HCT116 (cell line): ENCODE measurements around the gene TMEM125. TPM values are rescaled to one million over a fixed set of nuclear protein-coding genes. Genes with fewer than 3 reads are reported as not detected.

Experiments used
- ATAC-seq: fragments of 200-7000 bp; cut with Tn5 transposase; 2 replicates; pipeline ENCODE4 v1.9.1; 2020; ENCODE audit warnings: mild to moderate bottlenecking, moderate library complexity
- BruUV-seq: library from RNA; stranded (reverse); fragments of 400-500 nt; replicated peaks from 2 replicates; lab custom pipeline; 2021; lab: Mats Ljungman, UMichigan
- CTCF ChIA-PET: fragments of 300-600 bp; sonication (Branson Sonifier 250); formaldehyde crosslinking; loops from one replicate; lab custom pipeline; 2021; ENCODE audit warnings: antibody characterized with exemption; lab: Charles Lee
- POLR2A ChIA-PET: fragments of 300-600, 350-600 bp; sonication (Branson Sonifier 250); formaldehyde crosslinking; loops from one replicate; lab custom pipeline; 2021; ENCODE audit warnings: antibody characterized with exemption; lab: Charles Lee
- RAD21 ChIA-PET, 2 experiments: fragments of 300-600 bp; sonication (Branson Sonifier 250); formaldehyde crosslinking; loops; one replicate each; lab custom pipeline; 2023; ENCODE audit warnings: low total read pairs in 2 of 2; ENCODE audit not compliant: uncharacterized antibody in 2 of 2, unreplicated experiment in 2 of 2, low non-redundant PET in 1 of 2; lab: Charles Lee
- DNase-seq: peaks from one replicate; pipeline ENCODE4 v3.0.0-alpha.2; 2010; ENCODE audit warnings: low read depth, low spot score
- H2AFZ ChIP-seq: fragments of 200-600 bp; shearing (Covaris generic), sonication (generic); 2 replicates; pipeline ENCODE4 v1.6.1; 2017; ENCODE audit warnings: low read depth, mixed run types, mixed read lengths, antibody characterized with exemption, low read length; ENCODE audit not compliant: poor library complexity, severe bottlenecking
- H3K27ac ChIP-seq: 2 replicates; pipeline ENCODE4 v1.5.1; 2012; ENCODE audit warnings: low read depth, low read length
- H3K27me3 ChIP-seq: fragments of 200-600 bp; sonication (generic); 2 replicates; pipeline ENCODE4 v1.6.1; 2016; ENCODE audit warnings: mixed run types, low read length, mixed read lengths; ENCODE audit not compliant: insufficient read depth
- H3K36me3 ChIP-seq, 2 experiments: fragments of 200-500 bp in 1 of 2; fragments of 200-600 bp in 1 of 2; sonication (Bioruptor generic) in 1 of 2; sonication (generic) in 1 of 2; 2 replicates each; pipeline versions ENCODE4 v1.5.1 to v1.6.1; 2014 to 2016; ENCODE audit warnings: low read length in 2 of 2, inconsistent platforms in 1 of 2, mixed read lengths in 1 of 2, mixed run types in 1 of 2; ENCODE audit not compliant: insufficient read depth in 2 of 2, control insufficient read depth in 1 of 2
- H3K4me1 ChIP-seq, 2 experiments: fragments of 200-600 bp in 1 of 2; sonication (generic) in 1 of 2; 2 replicates each; pipeline versions ENCODE4 v1.5.1 to v1.6.1; 2012 to 2017; ENCODE audit warnings: low read length in 2 of 2, inconsistent platforms in 1 of 2, mild to moderate bottlenecking in 1 of 2, mixed read lengths in 1 of 2, mixed run types in 1 of 2, moderate library complexity in 1 of 2; ENCODE audit not compliant: insufficient read depth in 2 of 2, control insufficient read depth in 1 of 2
- H3K4me2 ChIP-seq: fragments of 200-600 bp; sonication (generic); 2 replicates; pipeline ENCODE4 v1.6.1; 2017; ENCODE audit warnings: mixed run types, low read length, mixed read lengths
- H3K4me3 ChIP-seq, 2 experiments: fragments of 200-600 bp in 1 of 2; sonication (generic) in 1 of 2; replicated peaks in 1 of 2; 2 replicates each; pipeline ENCODE4 v1.5.1; 2011 to 2016; ENCODE audit warnings: low read length in 2 of 2, control low read depth in 1 of 2, low read depth in 1 of 2, mild to moderate bottlenecking in 1 of 2, mixed read lengths in 1 of 2, mixed run types in 1 of 2
- H3K79me2 ChIP-seq: fragments of 200-600 bp; sonication (generic); 2 replicates; pipeline ENCODE4 v1.6.1; 2017; ENCODE audit warnings: mild to moderate bottlenecking, mixed run types, low read length, moderate library complexity, mixed read lengths; ENCODE audit not compliant: insufficient read depth
- H3K9ac ChIP-seq: fragments of 200-600 bp; sonication (generic); 2 replicates; pipeline ENCODE4 v1.6.1; 2016; ENCODE audit warnings: low read length, mixed read lengths
- H3K9me2 ChIP-seq: fragments of 200-600 bp; sonication (generic), shearing (Covaris generic); 2 replicates; pipeline ENCODE4 v1.6.1; 2017; ENCODE audit warnings: mixed run types, mild to moderate bottlenecking, moderate library complexity; ENCODE audit not compliant: insufficient read depth
- H3K9me3 ChIP-seq, 2 experiments: fragments of 200-500 bp in 1 of 2; fragments of 200-600 bp in 1 of 2; sonication (Bioruptor generic) in 1 of 2; sonication (generic) in 1 of 2; 2 replicates each; pipeline ENCODE4 v1.6.1; 2014 to 2017; ENCODE audit warnings: low read length in 2 of 2, mixed read lengths in 2 of 2, inconsistent platforms in 1 of 2, low read depth in 1 of 2, mild to moderate bottlenecking in 1 of 2, mixed run types in 1 of 2, moderate library complexity in 1 of 2; ENCODE audit not compliant: control insufficient read depth in 1 of 2, insufficient read depth in 1 of 2
- H4K20me1 ChIP-seq: fragments of 200-600 bp; sonication (generic), shearing (Covaris generic); 2 replicates; pipeline ENCODE4 v1.6.1; 2017; ENCODE audit warnings: mixed run types, mild to moderate bottlenecking, moderate library complexity; ENCODE audit not compliant: insufficient read depth
- CBX3 ChIP-seq: IDR thresholded peaks from 2 replicates; pipeline ENCODE4 v1.6.1; 2012; ENCODE audit warnings: low read depth
- CEBPB ChIP-seq: IDR thresholded peaks from 2 replicates; pipeline ENCODE4 v1.6.1; 2012; ENCODE audit warnings: low read depth
- ELF1 ChIP-seq: IDR thresholded peaks from 2 replicates; pipeline ENCODE4 v1.6.1; 2012; ENCODE audit warnings: low read depth, borderline replicate concordance
- EZH2 ChIP-seq: fragments of 200-600 bp; sonication (generic); IDR thresholded peaks from 2 replicates; pipeline ENCODE4 v1.6.1; 2017; ENCODE audit warnings: antibody characterized with exemption, mixed run types
- EZH2phosphoT487 ChIP-seq: fragments of 200-600 bp; IDR thresholded peaks from 2 replicates; pipeline ENCODE4 v1.6.1; 2018; ENCODE audit warnings: antibody characterized with exemption, borderline replicate concordance
- FOSL1 ChIP-seq: IDR thresholded peaks from 2 replicates; pipeline ENCODE4 v1.6.1; 2012; ENCODE audit warnings: low read depth
- JUND ChIP-seq: IDR thresholded peaks from 2 replicates; pipeline ENCODE4 v1.6.1; 2012
- MAX ChIP-seq: IDR thresholded peaks from 2 replicates; pipeline ENCODE4 v1.6.1; 2012
- POLR2AphosphoS5 ChIP-seq: IDR thresholded peaks from 2 replicates; pipeline ENCODE4 v1.6.1; 2011; ENCODE audit warnings: mild to moderate bottlenecking, low read depth, low read length, moderate library complexity
- RAD21 ChIP-seq: IDR thresholded peaks from 2 replicates; pipeline ENCODE4 v1.6.1; 2012; ENCODE audit warnings: low read depth, mild to moderate bottlenecking
- SIN3A ChIP-seq: IDR thresholded peaks from 2 replicates; pipeline ENCODE4 v1.6.1; 2012; ENCODE audit warnings: low read depth
- SP1 ChIP-seq: IDR thresholded peaks from 2 replicates; pipeline ENCODE4 v1.6.1; 2012; ENCODE audit warnings: low read depth
- SRF ChIP-seq: IDR thresholded peaks from 2 replicates; pipeline ENCODE4 v1.6.1; 2012; ENCODE audit warnings: low read depth
- TCF7L2 ChIP-seq: IDR thresholded peaks from 2 replicates; pipeline ENCODE4 v1.7.0; 2011; ENCODE audit warnings: borderline replicate concordance, inconsistent platforms; ENCODE audit not compliant: insufficient read depth, insufficient read length; ENCODE audit errors: extremely low read depth
- YY1 ChIP-seq: IDR thresholded peaks from 2 replicates; pipeline ENCODE4 v1.6.1; 2011; ENCODE audit warnings: low read length, low read depth, moderate library complexity, mild to moderate bottlenecking; ENCODE audit not compliant: insufficient replicate concordance; ENCODE audit errors: extremely low read depth
- ZBTB33 ChIP-seq: IDR thresholded peaks from 2 replicates; pipeline ENCODE4 v1.6.1; 2011; ENCODE audit warnings: mild to moderate bottlenecking, low read length, moderate library complexity; ENCODE audit not compliant: insufficient replicate concordance; ENCODE audit errors: extremely low read depth
- ZFX ChIP-seq: fragments of 450-650 bp; IDR thresholded peaks from 2 replicates; pipeline ENCODE4 v1.6.1; 2017
- ZNF274 ChIP-seq: fragments of 200-500 bp; sonication (Bioruptor generic); IDR thresholded peaks from 2 replicates; pipeline ENCODE4 v1.6.1; 2014; ENCODE audit warnings: mild to moderate bottlenecking, low read depth, low read length, inconsistent platforms
- intact Hi-C: fragments of 100-400 bp; cut with micrococcal nuclease; formaldehyde crosslinking; loops from 2 replicates; pipeline ENCODE4 v1.10.0; 2022
- total RNA-seq: library from RNA; stranded (reverse); gene quantifications from one replicate; pipeline ENCODE4 v1.2.1, GENCODE V29; 2021; ENCODE audit not compliant: unreplicated experiment
- TF ChIP-seq, protein P1 (sequence below), 3 experiments: fragments of 200-600 bp in 1 of 3; sonication (generic) in 1 of 3; IDR thresholded peaks in 2 of 3; conservative IDR thresholded peaks in 1 of 3; 2 replicates each; pipeline ENCODE4 v1.5.1; 2012 to 2017; ENCODE audit warnings: low read depth in 2 of 3, low read length in 2 of 3, antibody characterized with exemption in 1 of 3, borderline replicate concordance in 1 of 3, control low read depth in 1 of 3, mild to moderate bottlenecking in 1 of 3, mixed read lengths in 1 of 3, mixed run types in 1 of 3, moderate library complexity in 1 of 3; ENCODE audit not compliant: insufficient read depth in 1 of 3

TMEM125 gene
- total RNA-seq, 1 experiment from 2014 or later: 13.9 TPM

- TF ChIP-seq JUND: no peak
Measured at GRCh38 chr1:43267291-43267805, 2.4 kb upstream of the TMEM125 start (continued).

GRCh38 chr1:43267818-43268425 is 1.9 kb upstream of the TMEM125 start:
- Histone ChIP-seq H3K4me3 (no peak overlapping the region), H2AFZ (no peak overlapping the region), H4K20me1 (no peaks in the 10 kb centered on the region), H3K27ac (no peak overlapping the region), H3K4me2 (no peak overlapping the region), H3K9me3 (peaks cover 0 to 11% of the 10 kb centered on the region in 2 experiments; a peak in 1 of 4 replicates), H3K4me1 (peaks cover 15 to 26% of the 10 kb centered on the region in 2 experiments), H3K9ac (no peak overlapping the region), H3K27me3 (no peaks in the 10 kb centered on the region), H3K79me2 (no peaks in the 10 kb centered on the region), H3K9me2 (no peaks in the 10 kb centered on the region), H3K36me3 (no peaks in the 10 kb centered on the region)
- ChIA-PET RAD21 (no interaction called here), CTCF (interaction anchor here (0.9 kb wide), 1 partner anchor 17 kb away, joined by 4 read pairs; the partner anchor contains the start of gene C1orf210), POLR2A (no interaction called here)
- TF ChIP-seq CBX3: no peak
- no peak for TF ChIP-seq ZFX
- no peak for TF ChIP-seq FOSL1
- no peak for TF ChIP-seq EZH2phosphoT487
- no peak for TF ChIP-seq ZNF274
- no peak for TF ChIP-seq YY1
- TF ChIP-seq RAD21: no peak
- TF ChIP-seq JUND: no peak
- TF ChIP-seq SP1: no peak
- TF ChIP-seq, protein P1, sequence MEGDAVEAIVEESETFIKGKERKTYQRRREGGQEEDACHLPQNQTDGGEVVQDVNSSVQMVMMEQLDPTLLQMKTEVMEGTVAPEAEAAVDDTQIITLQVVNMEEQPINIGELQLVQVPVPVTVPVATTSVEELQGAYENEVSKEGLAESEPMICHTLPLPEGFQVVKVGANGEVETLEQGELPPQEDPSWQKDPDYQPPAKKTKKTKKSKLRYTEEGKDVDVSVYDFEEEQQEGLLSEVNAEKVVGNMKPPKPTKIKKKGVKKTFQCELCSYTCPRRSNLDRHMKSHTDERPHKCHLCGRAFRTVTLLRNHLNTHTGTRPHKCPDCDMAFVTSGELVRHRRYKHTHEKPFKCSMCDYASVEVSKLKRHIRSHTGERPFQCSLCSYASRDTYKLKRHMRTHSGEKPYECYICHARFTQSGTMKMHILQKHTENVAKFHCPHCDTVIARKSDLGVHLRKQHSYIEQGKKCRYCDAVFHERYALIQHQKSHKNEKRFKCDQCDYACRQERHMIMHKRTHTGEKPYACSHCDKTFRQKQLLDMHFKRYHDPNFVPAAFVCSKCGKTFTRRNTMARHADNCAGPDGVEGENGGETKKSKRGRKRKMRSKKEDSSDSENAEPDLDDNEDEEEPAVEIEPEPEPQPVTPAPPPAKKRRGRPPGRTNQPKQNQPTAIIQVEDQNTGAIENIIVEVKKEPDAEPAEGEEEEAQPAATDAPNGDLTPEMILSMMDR (IDR thresholded peaks at IDR 0.05 in 2 of 3, conservative IDR thresholded peaks at IDR 0.05 in 1 of 3; ENCODE audit: borderline replicate concordance in 1 of 3, insufficient read depth in 1 of 3, low read depth in 2 of 3, low read length in 2 of 3): no peak
- TF ChIP-seq SIN3A: no peak
- TF ChIP-seq TCF7L2: no peak
- TF ChIP-seq EZH2: no peak
- TF ChIP-seq MAX: no peak
- no peak for TF ChIP-seq ELF1
- no peak for TF ChIP-seq SRF
- TF ChIP-seq POLR2AphosphoS5: no peak
- no peak for TF ChIP-seq CEBPB
- no peak for TF ChIP-seq ZBTB33
- DNase-seq (no peak), ATAC-seq (no peak)
- intact Hi-C loops: no loop called here
- no TSS peak for BruUV-seq
